GM12878 (cell line): ENCODE measurements around the gene PPP1R12A.

Experiments used
- EP300 ChIP-seq, 2 experiments: fragments of 150-350 bp in 1 of 2; IDR thresholded peaks; 2 replicates each; pipeline ENCODE4 v1.6.1; 2011 to 2012; ENCODE audit warnings: low read depth in 2 of 2, low read length in 2 of 2, borderline replicate concordance in 1 of 2, improper control_type of control experiment in 1 of 2, inconsistent platforms in 1 of 2; ENCODE audit not compliant: control insufficient read depth in 1 of 2
- FOXM1 ChIP-seq: IDR thresholded peaks from 2 replicates; pipeline ENCODE4 v1.6.1; 2012; ENCODE audit warnings: low read depth, mild to moderate bottlenecking, inconsistent platforms, low read length, moderate library complexity
- NR2F1 ChIP-seq: fragments of 450-650 bp; conservative IDR thresholded peaks from 2 replicates; pipeline ENCODE4 v1.6.1; 2017; ENCODE audit warnings: mild to moderate bottlenecking
- PAX8 ChIP-seq: fragments of 450-650 bp; IDR thresholded peaks from 2 replicates; pipeline ENCODE4 v1.6.1; 2017; ENCODE audit warnings: mild to moderate bottlenecking, moderate library complexity
- POLR2A ChIP-seq: IDR thresholded peaks from 2 replicates; pipeline ENCODE4 v1.6.1; 2011; ENCODE audit warnings: low read depth, mild to moderate bottlenecking, low read length
- SIN3A ChIP-seq: IDR thresholded peaks from 2 replicates; pipeline ENCODE4 v1.6.1; 2012; ENCODE audit warnings: low read depth, low read length, improper control_type of control experiment
- SPI1 ChIP-seq: IDR thresholded peaks from 2 replicates; pipeline ENCODE4 v1.6.1; 2011; ENCODE audit warnings: low read depth, mild to moderate bottlenecking, low read length, moderate library complexity, borderline replicate concordance; ENCODE audit not compliant: insufficient read depth
- TAF1 ChIP-seq: IDR thresholded peaks from 2 replicates; pipeline ENCODE4 v1.6.1; 2011; ENCODE audit warnings: mild to moderate bottlenecking, low read depth, low read length, borderline replicate concordance
- ZNF217 ChIP-seq: fragments of 450-650 bp; IDR thresholded peaks from 2 replicates; pipeline ENCODE4 v1.6.1; 2017; ENCODE audit warnings: antibody characterized with exemption, mild to moderate bottlenecking
- TF ChIP-seq, protein P1 (sequence below), 3 experiments: IDR thresholded peaks in 2 of 3; conservative IDR thresholded peaks in 1 of 3; 2 replicates each; pipeline ENCODE4 v1.5.1; 2011; ENCODE audit warnings: low read depth in 3 of 3, low read length in 3 of 3, mild to moderate bottlenecking in 3 of 3, control low read depth in 2 of 3, moderate library complexity in 2 of 3, inconsistent platforms in 1 of 3, mixed read lengths in 1 of 3; ENCODE audit not compliant: control insufficient read depth in 2 of 3, insufficient read depth in 1 of 3; ENCODE audit errors: extremely low read depth in 1 of 3
- TF ChIP-seq, protein P2 (sequence below): IDR thresholded peaks from 2 replicates; pipeline ENCODE4 v1.6.1; 2012; ENCODE audit warnings: mild to moderate bottlenecking, low read depth, low read length

DNA sequence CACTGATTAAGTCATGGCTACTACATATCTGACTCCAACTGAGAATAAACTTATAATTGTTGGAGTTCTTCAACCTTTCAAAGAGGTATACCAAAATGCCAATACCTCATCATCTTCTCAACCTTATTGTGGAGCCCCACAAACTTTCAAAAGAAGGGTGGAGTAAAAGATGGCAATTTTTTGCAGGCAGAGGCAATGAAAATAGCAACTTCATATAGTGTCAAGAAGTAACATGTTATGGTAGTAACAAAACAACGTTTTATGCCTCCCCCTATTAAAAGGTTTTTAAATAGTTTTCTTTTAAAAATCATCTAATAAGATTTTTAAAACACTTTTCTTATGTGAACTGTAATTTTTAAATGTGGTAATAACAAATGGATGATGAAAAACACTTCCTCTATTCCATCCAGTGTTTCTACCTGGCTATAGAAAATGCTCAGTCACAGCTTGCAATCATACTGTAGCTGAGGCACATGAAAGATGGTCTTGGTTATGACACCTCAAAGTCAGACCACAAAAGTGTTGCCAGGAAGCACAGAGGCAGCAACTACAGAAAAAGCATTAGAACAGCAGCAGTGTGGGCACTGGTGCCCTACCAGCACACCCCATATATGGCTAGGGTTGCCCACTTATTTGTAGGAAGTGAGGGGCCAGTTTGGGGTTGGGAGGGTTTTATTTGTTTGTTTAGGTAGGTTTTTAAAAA lies 7.0 kb downstream of the PPP1R12A start:
- no peak for TF ChIP-seq SIN3A
- no peak for TF ChIP-seq POLR2A
- TF ChIP-seq SPI1: peak; percentile 63; the same call in 1 of the 2 replicates
- TF ChIP-seq ZNF217: no peak
- TF ChIP-seq, protein P1, sequence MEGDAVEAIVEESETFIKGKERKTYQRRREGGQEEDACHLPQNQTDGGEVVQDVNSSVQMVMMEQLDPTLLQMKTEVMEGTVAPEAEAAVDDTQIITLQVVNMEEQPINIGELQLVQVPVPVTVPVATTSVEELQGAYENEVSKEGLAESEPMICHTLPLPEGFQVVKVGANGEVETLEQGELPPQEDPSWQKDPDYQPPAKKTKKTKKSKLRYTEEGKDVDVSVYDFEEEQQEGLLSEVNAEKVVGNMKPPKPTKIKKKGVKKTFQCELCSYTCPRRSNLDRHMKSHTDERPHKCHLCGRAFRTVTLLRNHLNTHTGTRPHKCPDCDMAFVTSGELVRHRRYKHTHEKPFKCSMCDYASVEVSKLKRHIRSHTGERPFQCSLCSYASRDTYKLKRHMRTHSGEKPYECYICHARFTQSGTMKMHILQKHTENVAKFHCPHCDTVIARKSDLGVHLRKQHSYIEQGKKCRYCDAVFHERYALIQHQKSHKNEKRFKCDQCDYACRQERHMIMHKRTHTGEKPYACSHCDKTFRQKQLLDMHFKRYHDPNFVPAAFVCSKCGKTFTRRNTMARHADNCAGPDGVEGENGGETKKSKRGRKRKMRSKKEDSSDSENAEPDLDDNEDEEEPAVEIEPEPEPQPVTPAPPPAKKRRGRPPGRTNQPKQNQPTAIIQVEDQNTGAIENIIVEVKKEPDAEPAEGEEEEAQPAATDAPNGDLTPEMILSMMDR (IDR thresholded peaks at IDR 0.05 in 2 of 3, conservative IDR thresholded peaks at IDR 0.05 in 1 of 3; ENCODE audit: control insufficient read depth in 2 of 3, extremely low read depth in 1 of 3, insufficient read depth in 1 of 3, low read depth in 3 of 3, low read length in 3 of 3): no peak
- TF ChIP-seq EP300 (IDR thresholded peaks at IDR 0.05; ENCODE audit: borderline replicate concordance in 1 of 2, control insufficient read depth in 1 of 2, low read depth in 2 of 2, low read length in 2 of 2): 0 out of 4 replicates have a peak, but pooled peaks of 1 of the 2 experiments have one; percentile 15
- TF ChIP-seq PAX8: no peak
- TF ChIP-seq, protein P2, sequence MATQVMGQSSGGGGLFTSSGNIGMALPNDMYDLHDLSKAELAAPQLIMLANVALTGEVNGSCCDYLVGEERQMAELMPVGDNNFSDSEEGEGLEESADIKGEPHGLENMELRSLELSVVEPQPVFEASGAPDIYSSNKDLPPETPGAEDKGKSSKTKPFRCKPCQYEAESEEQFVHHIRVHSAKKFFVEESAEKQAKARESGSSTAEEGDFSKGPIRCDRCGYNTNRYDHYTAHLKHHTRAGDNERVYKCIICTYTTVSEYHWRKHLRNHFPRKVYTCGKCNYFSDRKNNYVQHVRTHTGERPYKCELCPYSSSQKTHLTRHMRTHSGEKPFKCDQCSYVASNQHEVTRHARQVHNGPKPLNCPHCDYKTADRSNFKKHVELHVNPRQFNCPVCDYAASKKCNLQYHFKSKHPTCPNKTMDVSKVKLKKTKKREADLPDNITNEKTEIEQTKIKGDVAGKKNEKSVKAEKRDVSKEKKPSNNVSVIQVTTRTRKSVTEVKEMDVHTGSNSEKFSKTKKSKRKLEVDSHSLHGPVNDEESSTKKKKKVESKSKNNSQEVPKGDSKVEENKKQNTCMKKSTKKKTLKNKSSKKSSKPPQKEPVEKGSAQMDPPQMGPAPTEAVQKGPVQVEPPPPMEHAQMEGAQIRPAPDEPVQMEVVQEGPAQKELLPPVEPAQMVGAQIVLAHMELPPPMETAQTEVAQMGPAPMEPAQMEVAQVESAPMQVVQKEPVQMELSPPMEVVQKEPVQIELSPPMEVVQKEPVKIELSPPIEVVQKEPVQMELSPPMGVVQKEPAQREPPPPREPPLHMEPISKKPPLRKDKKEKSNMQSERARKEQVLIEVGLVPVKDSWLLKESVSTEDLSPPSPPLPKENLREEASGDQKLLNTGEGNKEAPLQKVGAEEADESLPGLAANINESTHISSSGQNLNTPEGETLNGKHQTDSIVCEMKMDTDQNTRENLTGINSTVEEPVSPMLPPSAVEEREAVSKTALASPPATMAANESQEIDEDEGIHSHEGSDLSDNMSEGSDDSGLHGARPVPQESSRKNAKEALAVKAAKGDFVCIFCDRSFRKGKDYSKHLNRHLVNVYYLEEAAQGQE: no peak
- no peak for TF ChIP-seq NR2F1
- no peak for TF ChIP-seq FOXM1
- no peak for TF ChIP-seq TAF1
